CD14-positive monocyte (primary cell): ENCODE measurements around the gene ANKRD10. TPM values are rescaled to one million over a fixed set of nuclear protein-coding genes. Genes with fewer than 3 reads are reported as not detected.

Source experiments
- DNase-seq, 3 donors: peaks; one replicate each; pipeline ENCODE4 v3.0.0-alpha.2; 2011 to 2022
- H2AFZ ChIP-seq: 2 replicates; pipeline ENCODE4 v1.6.0; 2012; ENCODE audit warnings: mild to moderate bottlenecking, low read depth, low read length, inconsistent platforms; ENCODE audit not compliant: insufficient read depth, poor library complexity, severe bottlenecking
- H3K27ac ChIP-seq, 2 donors: 1 replicate in 1 of 2; 2 replicates in 1 of 2; pipeline ENCODE4 v1.5.1; 2012 to 2013; ENCODE audit warnings: low read length in 2 of 2, control low read depth in 1 of 2, inconsistent platforms in 1 of 2, low read depth in 1 of 2, mild to moderate bottlenecking in 1 of 2
- H3K27me3 ChIP-seq, 2 donors: one replicate each; pipeline versions ENCODE4 v1.6.0 to v1.6.1; 2011 to 2013; ENCODE audit warnings: low read length in 2 of 2; ENCODE audit not compliant: control insufficient read depth in 2 of 2, insufficient read depth in 2 of 2
- H3K36me3 ChIP-seq, 2 donors: replicated peaks in 1 of 2; 1 replicate in 1 of 2; 2 replicates in 1 of 2; pipeline versions ENCODE4 v1.5.1 to v1.6.1; 2012 to 2013; ENCODE audit warnings: low read length in 2 of 2, control low read depth in 1 of 2, inconsistent platforms in 1 of 2, mild to moderate bottlenecking in 1 of 2; ENCODE audit not compliant: insufficient read depth in 2 of 2, control insufficient read depth in 1 of 2
- H3K4me1 ChIP-seq, 2 donors: 1 replicate in 1 of 2; 2 replicates in 1 of 2; pipeline versions ENCODE4 v1.5.1 to v1.6.1; 2012 to 2013; ENCODE audit warnings: low read length in 2 of 2, control low read depth in 1 of 2, inconsistent platforms in 1 of 2, mild to moderate bottlenecking in 1 of 2, moderate library complexity in 1 of 2; ENCODE audit not compliant: insufficient read depth in 2 of 2, control insufficient read depth in 1 of 2
- H3K4me2 ChIP-seq: replicated peaks from 2 replicates; pipeline ENCODE3; 2012; ENCODE audit warnings: low read length, moderate library complexity, mild to moderate bottlenecking; ENCODE audit not compliant: poor library complexity, severe bottlenecking; ENCODE audit errors: extremely low read depth
- H3K4me3 ChIP-seq, 3 experiments: fragments of 200-600 bp in 1 of 3; sonication (generic) in 1 of 3; replicated peaks in 1 of 3; 1 replicate in 2 of 3; 2 replicates in 1 of 3; pipeline ENCODE4 v1.5.1; 2011 to 2013; ENCODE audit warnings: low read length in 3 of 3, mild to moderate bottlenecking in 3 of 3, control low read depth in 2 of 3, low read depth in 2 of 3, inconsistent platforms in 1 of 3, moderate library complexity in 1 of 3
- H3K79me2 ChIP-seq: 2 replicates; pipeline ENCODE4 v1.6.0; 2012; ENCODE audit warnings: mild to moderate bottlenecking, control low read depth, inconsistent platforms, low read length, moderate library complexity; ENCODE audit not compliant: insufficient read depth
- H3K9ac ChIP-seq: 2 replicates; pipeline ENCODE4 v1.6.0; 2017; ENCODE audit warnings: low read length, mild to moderate bottlenecking; ENCODE audit not compliant: insufficient read depth, poor library complexity, severe bottlenecking
- H3K9me3 ChIP-seq, 2 donors: replicated peaks in 1 of 2; 1 replicate in 1 of 2; 2 replicates in 1 of 2; pipeline versions ENCODE4 v1.5.1 to v1.6.1; 2012 to 2013; ENCODE audit warnings: low read length in 2 of 2, control low read depth in 1 of 2; ENCODE audit not compliant: control insufficient read depth in 1 of 2, insufficient read depth in 1 of 2
- H4K20me1 ChIP-seq: 2 replicates; pipeline ENCODE4 v1.6.0; 2012; ENCODE audit warnings: mild to moderate bottlenecking, low read length, control low read depth, moderate library complexity; ENCODE audit not compliant: insufficient read depth
- H3K27ac Mint-ChIP-seq, 7 donors: one replicate each; pipeline ENCODE4 v1.8.0; 2020; ENCODE audit warnings: mild to moderate bottlenecking in 7 of 7, mixed read lengths in 7 of 7, moderate library complexity in 6 of 7, inconsistent platforms in 2 of 7
- H3K27me3 Mint-ChIP-seq, 3 donors: one replicate each; pipeline ENCODE4 v1.8.0; 2021 to 2022; ENCODE audit warnings: low read depth in 3 of 3, mild to moderate bottlenecking in 3 of 3, mixed read lengths in 3 of 3, moderate library complexity in 3 of 3, inconsistent platforms in 1 of 3
- H3K36me3 Mint-ChIP-seq, 2 donors: one replicate each; pipeline ENCODE4 v1.8.0; 2020; ENCODE audit warnings: mixed read lengths in 2 of 2, inconsistent platforms in 1 of 2, mild to moderate bottlenecking in 1 of 2
- H3K4me1 Mint-ChIP-seq: one replicate; pipeline ENCODE4 v1.8.0; 2020; ENCODE audit warnings: mild to moderate bottlenecking, mixed read lengths
- H3K4me3 Mint-ChIP-seq, 2 donors: one replicate each; pipeline ENCODE4 v1.8.0; 2020; ENCODE audit warnings: mild to moderate bottlenecking in 2 of 2, mixed read lengths in 2 of 2, moderate library complexity in 1 of 2
- H3K9me3 Mint-ChIP-seq, 7 donors: one replicate each; pipeline ENCODE4 v1.8.0; 2020 to 2022; ENCODE audit warnings: mixed read lengths in 7 of 7, mild to moderate bottlenecking in 6 of 7, moderate library complexity in 6 of 7, inconsistent platforms in 2 of 7
- CTCF ChIP-seq: fragments of 200-600 bp; IDR thresholded peaks from one replicate; pipeline ENCODE4 v1.8.0; 2022; ENCODE audit warnings: antibody characterized with exemption, mild to moderate bottlenecking
- WGBS: methylation state at CpG from one replicate; pipeline ENCODE4 v1.1.5; 2013; ENCODE audit warnings: missing lambda C conversion rate; ENCODE audit not compliant: insufficient coverage; 5-methylcytosine and 5-hydroxymethylcytosine counted together
- intact Hi-C, 2 donors: fragments of 100-400 bp; cut with micrococcal nuclease; formaldehyde crosslinking; loops; one replicate each; pipeline versions ENCODE4 v1.15.0 to v1.15.1; 2023
- polyA plus RNA-seq, 3 donors: library from polyadenylated mRNA; depleted of rRNA in 1 of 3; unstranded in 2 of 3; stranded (reverse) in 1 of 3; fragments of 300-500 nt in 2 of 3; fragments of >200 nt in 1 of 3; fragmentation: Illumina TruSeq in 2 of 3; gene quantifications; 1 replicate in 2 of 3; 2 replicates in 1 of 3; pipeline ENCODE4 v1.2.3, GENCODE V29; 2012 to 2021

ANKRD10 gene
- polyA plus RNA-seq, 3 donors, result 30.5 to 79.9 (median 37.2) TPM

GRCh38 chr13:110960204-110960603, 45.3 kb upstream of the ANKRD10 start:
- Histone ChIP-seq H3K36me3 (no peaks in the 10 kb centered on the region), H3K9me3 (peaks cover 9 to 34% of the 10 kb centered on the region in 2 donors), H3K9ac (no peak overlapping the region), H3K79me2 (no peaks in the 10 kb centered on the region), H3K4me1 (no peaks in the 10 kb centered on the region), H3K27me3 (no peaks in the 10 kb centered on the region), H3K4me2 (no peak overlapping the region), H3K4me3 (no peak overlapping the region), H2AFZ (no peak overlapping the region), H3K27ac (no peak overlapping the region), H4K20me1 (no peaks in the 10 kb centered on the region)
- Mint-ChIP-seq H3K36me3 (no peaks in the 10 kb centered on the region), H3K27ac (no peak overlapping the region), H3K4me1 (peaks cover 2% of the 10 kb centered on the region), H3K9me3 (peaks cover 11 to 50% (median 38%) of the 10 kb centered on the region in 7 donors), H3K4me3 (no peak overlapping the region), H3K27me3 (peaks cover 4 to 9% (median 4%) of the 10 kb centered on the region in 3 donors)
- no CpG with 5 or more reads among the region's 2 CpGs for WGBS
- TF ChIP-seq CTCF, result no peak
- intact Hi-C loops, result no loop called here
- DNase-seq, result no peak

- Histone ChIP-seq H3K36me3 (no peaks in the 10 kb centered on the region), H3K9me3 (peaks cover 9 to 25% of the 10 kb centered on the region in 2 donors), H3K4me3 (no peak overlapping the region), H3K79me2 (no peaks in the 10 kb centered on the region), H4K20me1 (no peaks in the 10 kb centered on the region), H3K4me1 (peaks cover 0 to 4% of the 10 kb centered on the region in 2 donors), H3K9ac (no peak overlapping the region), H3K27ac (no peak overlapping the region), H3K4me2 (no peak overlapping the region), H3K27me3 (no peaks in the 10 kb centered on the region), H2AFZ (no peak overlapping the region)
- Mint-ChIP-seq H3K4me3 (no peak overlapping the region), H3K27ac (no peak overlapping the region), H3K9me3 (peaks cover 8 to 38% (median 23%) of the 10 kb centered on the region in 7 donors), H3K36me3 (no peaks in the 10 kb centered on the region), H3K4me1 (peaks cover 10% of the 10 kb centered on the region), H3K27me3 (peaks cover 3 to 12% (median 4%) of the 10 kb centered on the region in 3 donors)
- no peak for DNase-seq
- TF ChIP-seq CTCF, result no peak
- intact Hi-C loops, result no loop called here
- 91% methylated on average over 4 of the region's 6 CpGs for whole genome bisulfite sequencing
These were observed 43.1 kb upstream of the ANKRD10 start for GRCh38 chr13:110957931-110958330.
